ENCODE data around the gene KCNQ5.

KCNQ5 gene

DNA sequence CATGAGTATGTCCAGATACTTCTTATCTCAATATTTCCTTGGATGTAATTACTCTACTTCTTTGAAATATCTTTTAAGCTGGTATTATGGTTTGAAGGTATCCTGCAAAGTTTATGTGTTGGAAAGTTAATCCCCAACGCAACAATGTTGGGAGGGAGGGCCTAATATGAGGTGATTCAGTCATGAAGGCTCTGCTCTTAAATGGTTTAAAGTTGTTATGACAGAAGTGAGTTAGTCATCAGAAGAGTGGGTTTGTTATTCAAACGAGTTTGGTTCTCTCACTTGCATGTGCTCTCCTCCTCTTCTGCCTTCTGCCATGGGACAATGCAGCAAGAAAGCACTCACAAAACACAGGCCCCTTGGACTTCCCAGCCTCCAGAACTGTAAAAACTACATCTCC, 176.3 kb downstream of the KCNQ5 start:
- TF ChIP-seq, protein P1, sequence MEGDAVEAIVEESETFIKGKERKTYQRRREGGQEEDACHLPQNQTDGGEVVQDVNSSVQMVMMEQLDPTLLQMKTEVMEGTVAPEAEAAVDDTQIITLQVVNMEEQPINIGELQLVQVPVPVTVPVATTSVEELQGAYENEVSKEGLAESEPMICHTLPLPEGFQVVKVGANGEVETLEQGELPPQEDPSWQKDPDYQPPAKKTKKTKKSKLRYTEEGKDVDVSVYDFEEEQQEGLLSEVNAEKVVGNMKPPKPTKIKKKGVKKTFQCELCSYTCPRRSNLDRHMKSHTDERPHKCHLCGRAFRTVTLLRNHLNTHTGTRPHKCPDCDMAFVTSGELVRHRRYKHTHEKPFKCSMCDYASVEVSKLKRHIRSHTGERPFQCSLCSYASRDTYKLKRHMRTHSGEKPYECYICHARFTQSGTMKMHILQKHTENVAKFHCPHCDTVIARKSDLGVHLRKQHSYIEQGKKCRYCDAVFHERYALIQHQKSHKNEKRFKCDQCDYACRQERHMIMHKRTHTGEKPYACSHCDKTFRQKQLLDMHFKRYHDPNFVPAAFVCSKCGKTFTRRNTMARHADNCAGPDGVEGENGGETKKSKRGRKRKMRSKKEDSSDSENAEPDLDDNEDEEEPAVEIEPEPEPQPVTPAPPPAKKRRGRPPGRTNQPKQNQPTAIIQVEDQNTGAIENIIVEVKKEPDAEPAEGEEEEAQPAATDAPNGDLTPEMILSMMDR (IDR thresholded peaks at IDR 0.05; ENCODE audit: control insufficient read depth, extremely low read depth, insufficient read depth): no peak
- no peak for DNase-seq (ENCODE audit: low read depth)
- H3K4me3 ChIP-seq (ENCODE audit: low read depth, low read length): no peak overlapping the region

DNA sequence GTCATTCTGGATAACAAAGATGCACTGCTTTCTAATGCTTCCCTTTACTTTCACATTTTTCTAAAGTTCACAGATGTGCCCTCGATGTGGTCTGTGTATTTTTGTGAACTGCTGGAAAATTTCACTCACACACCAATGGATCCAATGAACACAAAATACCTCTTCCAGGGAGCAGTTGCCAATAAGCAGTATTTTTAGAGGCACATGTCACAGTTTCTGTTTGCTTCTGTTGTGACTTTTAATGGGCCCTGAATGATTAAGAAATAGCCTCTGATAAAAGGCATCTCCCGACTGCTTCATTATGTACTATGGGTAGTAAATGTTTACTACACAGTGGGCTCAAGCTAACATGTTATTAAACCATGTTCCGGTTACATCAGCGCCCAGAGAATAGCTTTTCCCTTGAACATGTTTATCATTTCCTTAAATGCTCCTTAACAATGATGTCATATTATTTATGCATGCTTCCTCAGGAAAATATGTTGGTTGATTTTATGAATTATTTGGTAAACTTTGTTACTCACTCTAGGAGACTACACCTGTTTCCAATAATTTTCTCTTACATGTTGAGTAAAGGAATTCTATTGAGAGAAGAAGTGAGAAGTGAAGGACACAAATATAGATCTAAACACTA, 188.0 kb downstream of the KCNQ5 start:
- no peak for DNase-seq (ENCODE audit: low read depth)
- no peak overlapping the region for H3K4me3 ChIP-seq (ENCODE audit: low read depth, low read length)
- TF ChIP-seq, protein P1 (IDR thresholded peaks at IDR 0.05; ENCODE audit: control insufficient read depth, extremely low read depth, insufficient read depth): no peak

DNA sequence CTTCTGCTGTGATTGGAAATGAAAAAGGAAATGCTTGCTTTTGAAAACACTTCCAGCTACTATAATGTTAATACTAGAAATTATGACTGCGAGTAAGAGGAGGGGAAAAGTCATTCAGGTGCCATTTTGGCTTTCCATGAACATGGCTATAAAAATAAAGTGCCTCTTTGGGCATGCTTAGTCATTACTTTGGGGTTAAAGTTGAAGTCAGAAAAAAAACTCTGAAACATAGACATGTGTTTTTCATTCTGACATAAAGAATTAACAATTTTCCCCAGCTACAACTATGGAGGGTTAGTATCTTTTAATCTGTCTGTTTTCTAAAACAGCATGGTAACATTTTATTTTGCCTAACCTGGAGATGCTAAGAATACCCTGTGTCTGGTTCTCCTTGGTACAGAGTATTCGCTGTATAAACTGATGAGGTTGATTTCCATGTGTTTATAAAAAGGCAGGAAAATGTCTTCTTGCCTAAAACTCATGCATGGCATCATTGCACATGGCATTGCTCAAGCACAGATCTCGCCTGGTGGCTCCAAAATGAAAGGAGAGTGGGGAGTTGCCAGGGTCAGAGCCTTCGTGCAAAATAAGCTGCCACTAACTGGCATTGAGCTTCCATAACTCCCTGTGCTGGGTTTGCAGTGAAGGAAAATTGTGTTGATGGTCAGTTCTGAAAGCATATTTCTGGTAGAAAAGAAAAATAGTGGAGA, 188.9 kb downstream of the KCNQ5 start:
- H3K4me3 ChIP-seq (ENCODE audit: low read depth, low read length): no peak overlapping the region
- TF ChIP-seq, protein P1 (IDR thresholded peaks at IDR 0.05; ENCODE audit: control insufficient read depth, extremely low read depth, insufficient read depth): no peak
- DNase-seq (ENCODE audit: low read depth): no peak

DNA sequence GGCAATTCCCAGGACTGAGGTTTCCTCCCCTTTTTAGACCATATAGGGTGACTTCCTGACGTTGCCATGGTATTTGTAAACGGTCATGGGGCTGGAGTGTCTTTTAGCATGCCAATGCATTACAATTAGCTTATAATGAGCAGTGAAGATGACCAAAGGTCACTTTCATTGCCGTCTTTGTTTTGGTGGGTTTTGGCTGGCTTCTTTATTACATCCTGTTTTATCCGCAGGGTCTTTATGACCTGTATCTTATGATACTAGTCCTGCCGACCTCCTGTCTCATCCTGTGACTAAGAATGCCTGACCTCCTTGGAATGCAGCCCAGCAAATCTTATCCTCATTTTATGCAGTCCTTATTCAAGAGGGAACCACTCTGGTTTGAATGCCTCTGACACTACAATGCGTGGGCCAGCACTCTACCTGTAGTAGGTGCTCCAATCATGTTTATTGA, 190.1 kb downstream of the KCNQ5 start:
- no peak overlapping the region for H3K4me3 ChIP-seq (ENCODE audit: low read depth, low read length)
- TF ChIP-seq, protein P1 (IDR thresholded peaks at IDR 0.05; ENCODE audit: control insufficient read depth, extremely low read depth, insufficient read depth): no peak
- no peak for DNase-seq (ENCODE audit: low read depth)

DNA sequence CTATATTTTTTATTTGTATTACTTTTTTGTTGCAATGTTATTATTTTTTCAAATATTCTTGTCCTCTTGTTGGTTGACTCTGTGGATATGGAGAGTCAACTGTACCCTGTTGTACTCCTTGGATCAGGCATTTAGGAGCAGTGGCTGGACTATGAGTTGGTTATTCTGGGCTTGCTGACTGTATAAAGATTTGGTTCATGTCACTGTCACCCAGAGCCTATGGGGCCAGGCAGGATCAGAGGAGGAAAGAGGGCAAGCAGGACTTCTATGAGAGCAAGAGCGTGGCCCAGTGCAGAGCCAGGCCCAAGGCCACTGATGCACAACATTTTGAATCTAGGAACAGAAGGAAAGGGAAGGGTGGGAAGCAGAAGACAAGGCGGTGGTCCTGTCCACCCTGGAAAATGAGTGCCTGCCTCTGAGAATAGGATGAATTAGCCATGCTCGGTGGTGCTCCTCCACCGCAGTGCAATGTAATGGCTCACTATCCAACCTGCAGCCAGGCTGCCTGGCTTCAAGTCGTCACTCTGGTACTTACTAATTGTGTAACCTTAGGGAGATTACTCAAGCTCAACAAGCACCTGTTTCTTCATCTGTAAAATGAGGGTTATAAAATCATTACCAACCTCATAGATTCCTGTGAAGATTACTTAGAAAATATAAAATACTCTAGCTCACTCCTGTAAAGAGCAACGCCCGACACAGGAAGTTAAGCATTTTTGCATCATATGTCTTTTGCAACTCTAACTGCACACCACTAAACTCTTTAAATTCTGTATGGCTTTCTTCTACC, 192.1 kb downstream of the KCNQ5 start:
- TF ChIP-seq, protein P1 (IDR thresholded peaks at IDR 0.05; ENCODE audit: control insufficient read depth, extremely low read depth, insufficient read depth): no peak
- no peak for DNase-seq (ENCODE audit: low read depth)
- H3K4me3 ChIP-seq (ENCODE audit: low read depth, low read length): no peak overlapping the region

DNA sequence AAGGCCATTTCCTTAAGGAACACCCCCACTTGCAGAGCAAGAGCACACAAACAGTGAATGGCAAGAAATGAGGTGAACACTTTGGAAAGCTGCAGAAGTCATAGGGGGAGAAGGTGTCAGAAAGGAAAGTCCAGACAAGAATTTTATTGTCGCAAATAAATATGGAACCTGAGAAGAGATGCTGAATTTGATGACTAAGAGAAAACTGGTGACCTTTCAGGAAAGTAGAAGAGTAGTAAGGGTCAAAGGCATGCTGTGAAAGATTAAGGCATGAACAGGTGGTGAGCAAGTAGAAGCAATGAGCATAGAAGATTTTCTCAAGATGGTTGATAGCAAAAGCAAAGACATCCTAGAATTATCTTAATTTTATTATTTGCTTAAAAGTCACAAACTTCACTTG, 194.2 kb downstream of the KCNQ5 start:
- H3K4me3 ChIP-seq (ENCODE audit: low read depth, low read length): no peak overlapping the region
- no peak for DNase-seq (ENCODE audit: low read depth)
- TF ChIP-seq, protein P1 (IDR thresholded peaks at IDR 0.05; ENCODE audit: control insufficient read depth, extremely low read depth, insufficient read depth): no peak
